ENCODE results near the gene FOXE1.

DNA sequence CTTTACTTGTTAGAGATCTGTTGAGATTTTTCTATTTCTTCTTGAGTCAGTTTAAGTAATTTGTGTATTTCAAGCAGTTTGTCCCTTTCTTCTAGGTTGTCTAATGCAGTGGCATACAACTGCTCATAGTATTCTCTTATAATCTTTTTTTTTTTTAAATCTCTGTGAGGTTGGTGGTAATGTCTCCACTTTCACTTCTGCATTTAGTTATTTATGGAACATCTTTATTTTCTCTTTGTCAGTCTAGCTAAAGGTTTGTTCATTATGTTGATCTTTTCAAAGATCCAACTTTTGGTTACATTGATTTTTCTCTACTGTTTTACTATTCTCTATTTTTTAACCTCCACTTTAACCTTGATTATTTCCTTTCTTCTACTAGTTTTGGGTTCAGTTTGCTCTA is 13.8 kb downstream of the FOXE1 start:
- TF ChIP-seq, protein P1, sequence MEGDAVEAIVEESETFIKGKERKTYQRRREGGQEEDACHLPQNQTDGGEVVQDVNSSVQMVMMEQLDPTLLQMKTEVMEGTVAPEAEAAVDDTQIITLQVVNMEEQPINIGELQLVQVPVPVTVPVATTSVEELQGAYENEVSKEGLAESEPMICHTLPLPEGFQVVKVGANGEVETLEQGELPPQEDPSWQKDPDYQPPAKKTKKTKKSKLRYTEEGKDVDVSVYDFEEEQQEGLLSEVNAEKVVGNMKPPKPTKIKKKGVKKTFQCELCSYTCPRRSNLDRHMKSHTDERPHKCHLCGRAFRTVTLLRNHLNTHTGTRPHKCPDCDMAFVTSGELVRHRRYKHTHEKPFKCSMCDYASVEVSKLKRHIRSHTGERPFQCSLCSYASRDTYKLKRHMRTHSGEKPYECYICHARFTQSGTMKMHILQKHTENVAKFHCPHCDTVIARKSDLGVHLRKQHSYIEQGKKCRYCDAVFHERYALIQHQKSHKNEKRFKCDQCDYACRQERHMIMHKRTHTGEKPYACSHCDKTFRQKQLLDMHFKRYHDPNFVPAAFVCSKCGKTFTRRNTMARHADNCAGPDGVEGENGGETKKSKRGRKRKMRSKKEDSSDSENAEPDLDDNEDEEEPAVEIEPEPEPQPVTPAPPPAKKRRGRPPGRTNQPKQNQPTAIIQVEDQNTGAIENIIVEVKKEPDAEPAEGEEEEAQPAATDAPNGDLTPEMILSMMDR (IDR thresholded peaks at IDR 0.05), result no peak
- TF ChIP-seq POLR2A (IDR thresholded peaks at IDR 0.05), result no peak
